A673 (cell line): ENCODE results near the gene SLC38A8. TPM values are rescaled to one million over a fixed set of nuclear protein-coding genes. Genes with fewer than 3 reads are reported as not detected.

ENCODE experiments used
- BruUV-seq: library from RNA; stranded (reverse); fragments of 400-500 nt; replicated peaks from 2 replicates; lab custom pipeline; 2021; lab: Mats Ljungman, UMichigan
- CTCF ChIA-PET: fragments of 300-600 bp; sonication (Branson Sonifier 250); formaldehyde crosslinking; loops from one replicate; lab custom pipeline; 2022; ENCODE audit warnings: antibody characterized with exemption; lab: Charles Lee
- POLR2A ChIA-PET: fragments of 300-600 bp; sonication (Branson Sonifier 250); formaldehyde crosslinking; loops from one replicate; lab custom pipeline; 2022; ENCODE audit warnings: antibody characterized with exemption; ENCODE audit not compliant: low non-redundant PET; lab: Charles Lee
- DNase-seq: peaks from one replicate; pipeline ENCODE4 v3.0.0-alpha.2; 2015; ENCODE audit warnings: low spot score
- H3K27ac ChIP-seq: fragments of 200-600 bp; sonication (generic); 2 replicates; pipeline ENCODE4 v1.5.1; 2016; ENCODE audit warnings: mixed run types, low read depth, mild to moderate bottlenecking, mixed read lengths, antibody characterized with exemption, low read length; ENCODE audit not compliant: poor library complexity, severe bottlenecking
- H3K27me3 ChIP-seq: fragments of 200-600 bp; sonication (generic); replicated peaks from 2 replicates; pipeline ENCODE4 v1.6.1; 2017; ENCODE audit warnings: mixed run types, low read depth, mild to moderate bottlenecking, mixed read lengths, antibody characterized with exemption, low read length; ENCODE audit not compliant: insufficient read depth, poor library complexity
- H3K36me3 ChIP-seq: fragments of 200-600 bp; sonication (generic); 2 replicates; pipeline ENCODE4 v1.6.1; 2016; ENCODE audit warnings: mixed run types, mild to moderate bottlenecking, mixed read lengths, antibody characterized with exemption, low read length; ENCODE audit not compliant: insufficient read depth, poor library complexity, severe bottlenecking
- H3K4me1 ChIP-seq: fragments of 200-600 bp; sonication (generic); 2 replicates; pipeline ENCODE4 v1.6.1; 2017; ENCODE audit warnings: mixed run types, mild to moderate bottlenecking, mixed read lengths, antibody characterized with exemption, low read length; ENCODE audit not compliant: insufficient read depth, poor library complexity, severe bottlenecking
- H3K4me3 ChIP-seq: fragments of 200-600 bp; sonication (generic); 2 replicates; pipeline ENCODE4 v1.5.1; 2016; ENCODE audit warnings: low read depth, mixed run types, mild to moderate bottlenecking, mixed read lengths, low read length; ENCODE audit not compliant: poor library complexity, severe bottlenecking
- H3K9me3 ChIP-seq: fragments of 200-600 bp; sonication (generic); 2 replicates; pipeline ENCODE4 v1.6.1; 2016; ENCODE audit warnings: mixed run types, low read depth, mild to moderate bottlenecking, mixed read lengths, antibody characterized with exemption, low read length; ENCODE audit not compliant: poor library complexity, severe bottlenecking
- CTCF ChIP-seq: fragments of 300-800, 200-600 bp; sonication (generic); conservative IDR thresholded peaks from 2 replicates; pipeline ENCODE4 v1.5.1; 2017; ENCODE audit warnings: low read depth, mild to moderate bottlenecking, antibody characterized with exemption, low read length, moderate library complexity, mixed read lengths
- EZH2 ChIP-seq: fragments of 200-600 bp; sonication (generic); IDR thresholded peaks from 2 replicates; pipeline ENCODE4 v1.6.1; 2017; ENCODE audit warnings: borderline replicate concordance, low read depth, mild to moderate bottlenecking, mixed read lengths, antibody characterized with exemption, low read length; ENCODE audit not compliant: poor library complexity, severe bottlenecking
- intact Hi-C: fragments of 100-400 bp; cut with micrococcal nuclease; formaldehyde crosslinking; loops from one replicate; pipeline ENCODE4 v1.10.0; 2022; ENCODE audit not compliant: unreplicated experiment
- total RNA-seq: library from RNA; stranded (reverse); gene quantifications from 2 replicates; pipeline ENCODE4 v1.2.3, GENCODE V29; 2021

Gene SLC38A8
- total RNA-seq, 1 experiment from 2014 or later = not detected

DNA sequence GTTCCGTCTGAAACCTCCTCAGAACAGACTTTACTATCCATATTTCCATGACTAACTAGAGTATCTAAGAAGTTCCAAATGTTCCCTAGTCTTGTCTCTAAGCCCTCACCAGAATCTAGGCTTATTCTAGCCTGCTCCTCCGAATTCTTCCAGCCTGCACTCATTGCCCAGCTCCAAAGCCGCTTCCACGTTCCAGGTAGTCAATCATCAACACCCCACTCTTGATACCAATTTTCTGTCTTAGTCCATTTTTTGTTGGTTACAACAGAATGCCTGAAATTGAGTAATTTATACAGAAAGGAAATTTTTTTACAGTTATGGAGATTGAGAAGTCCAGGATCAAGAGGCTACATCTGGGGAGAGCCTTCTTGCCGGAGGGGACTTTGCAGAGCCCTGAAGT lies 21.1 kb downstream of the SLC38A8 start:
- no TSS peak for BruUV-seq
- TF ChIP-seq EZH2 (no peak), CTCF (no peak)
- Histone ChIP-seq H3K27me3 (no peaks in the 10 kb centered on the region), H3K27ac (no peak overlapping the region), H3K4me1 (no peaks in the 10 kb centered on the region), H3K4me3 (no peak overlapping the region), H3K9me3 (peaks cover 4% of the 10 kb centered on the region), H3K36me3 (no peaks in the 10 kb centered on the region)
- ChIA-PET CTCF (no interaction called here), POLR2A (no interaction called here)
- no peak for DNase-seq
- intact Hi-C loops = no loop called here

DNA sequence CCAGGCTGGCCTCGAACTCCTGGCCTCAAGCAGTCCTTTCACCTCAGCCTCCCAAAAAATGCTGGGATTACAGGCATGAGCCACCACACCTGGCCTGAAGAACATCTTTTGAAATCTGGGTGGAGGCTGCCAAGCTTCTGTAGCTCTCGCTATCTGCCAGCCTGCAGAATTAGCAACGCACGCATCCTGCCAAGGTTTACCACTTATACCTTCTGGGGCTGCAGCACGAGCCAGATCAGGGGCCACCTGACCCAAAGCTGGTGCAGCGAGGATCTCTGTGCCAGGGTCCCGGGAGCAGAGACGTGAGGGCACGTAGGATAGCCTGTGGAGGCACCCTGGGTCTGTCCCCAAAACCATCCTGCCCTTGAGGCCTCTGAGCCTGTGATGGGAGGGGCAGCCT lies 22.2 kb downstream of the SLC38A8 start:
- H3K27me3 ChIP-seq = no peaks in the 10 kb centered on the region
- ChIA-PET CTCF (no interaction called here), POLR2A (no interaction called here)
- H3K36me3 ChIP-seq = no peaks in the 10 kb centered on the region
- peaks cover 4% of the 10 kb centered on the region for H3K9me3 ChIP-seq
- H3K27ac ChIP-seq = no peak overlapping the region
- no peak for DNase-seq
- no peaks in the 10 kb centered on the region for H3K4me1 ChIP-seq
- TF ChIP-seq EZH2 = no peak
- TF ChIP-seq CTCF = no peak
- BruUV-seq = no TSS peak
- intact Hi-C loops = no loop called here
- H3K4me3 ChIP-seq = no peak overlapping the region

- BruUV-seq = no TSS peak
- POLR2A ChIA-PET = no interaction called here
These were observed 23.9 kb downstream of the SLC38A8 start for GRCh38 chr16:84018710-84019109.

More at GRCh38 chr16:84018710-84019109, 23.9 kb downstream of the SLC38A8 start:
- Histone ChIP-seq H3K27ac (no peak overlapping the region), H3K4me3 (no peak overlapping the region), H3K4me1 (no peaks in the 10 kb centered on the region), H3K36me3 (no peaks in the 10 kb centered on the region), H3K9me3 (peaks cover 4% of the 10 kb centered on the region), H3K27me3 (no peaks in the 10 kb centered on the region)
- intact Hi-C loops = no loop called here
- CTCF ChIA-PET = no interaction called here
- DNase-seq = no peak
- TF ChIP-seq CTCF = no peak
- TF ChIP-seq EZH2 = no peak
